GM21526 (cell line): ENCODE results near the gene DUSP22.
"Not testable (repeated sequence)": the region's sequence is repeated elsewhere in the genome, so short reads cannot be mapped to it uniquely, and the experiment has no call there.

Source experiments
- ATAC-seq: cut with Tn5 transposase; IDR thresholded peaks from one replicate; pipeline ENCODE4 v1.9.1; 2021; ENCODE audit warnings: moderate library complexity; ENCODE audit not compliant: unreplicated experiment, low FRiP score

The DUSP22 gene

DNA sequence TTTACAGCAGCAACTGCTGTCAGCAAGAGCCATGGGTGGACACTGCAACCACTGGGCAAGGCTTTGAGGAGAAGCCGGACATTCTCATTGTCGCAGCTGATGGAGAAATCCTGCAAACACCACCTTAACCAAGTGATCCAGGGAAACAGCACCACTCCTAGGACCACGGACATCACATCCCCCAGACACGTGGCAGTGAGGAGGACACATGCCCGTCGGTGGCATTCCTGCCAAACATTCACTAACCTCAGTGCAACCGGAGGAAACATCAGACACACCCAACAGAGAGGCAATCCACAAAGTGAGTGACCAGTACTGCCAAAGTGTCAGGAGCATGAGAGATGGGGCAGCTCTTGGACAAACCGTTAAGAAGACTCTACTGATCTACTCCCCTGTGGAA, 82.7 kb downstream of the DUSP22 start:
- no peak for ATAC-seq

DNA sequence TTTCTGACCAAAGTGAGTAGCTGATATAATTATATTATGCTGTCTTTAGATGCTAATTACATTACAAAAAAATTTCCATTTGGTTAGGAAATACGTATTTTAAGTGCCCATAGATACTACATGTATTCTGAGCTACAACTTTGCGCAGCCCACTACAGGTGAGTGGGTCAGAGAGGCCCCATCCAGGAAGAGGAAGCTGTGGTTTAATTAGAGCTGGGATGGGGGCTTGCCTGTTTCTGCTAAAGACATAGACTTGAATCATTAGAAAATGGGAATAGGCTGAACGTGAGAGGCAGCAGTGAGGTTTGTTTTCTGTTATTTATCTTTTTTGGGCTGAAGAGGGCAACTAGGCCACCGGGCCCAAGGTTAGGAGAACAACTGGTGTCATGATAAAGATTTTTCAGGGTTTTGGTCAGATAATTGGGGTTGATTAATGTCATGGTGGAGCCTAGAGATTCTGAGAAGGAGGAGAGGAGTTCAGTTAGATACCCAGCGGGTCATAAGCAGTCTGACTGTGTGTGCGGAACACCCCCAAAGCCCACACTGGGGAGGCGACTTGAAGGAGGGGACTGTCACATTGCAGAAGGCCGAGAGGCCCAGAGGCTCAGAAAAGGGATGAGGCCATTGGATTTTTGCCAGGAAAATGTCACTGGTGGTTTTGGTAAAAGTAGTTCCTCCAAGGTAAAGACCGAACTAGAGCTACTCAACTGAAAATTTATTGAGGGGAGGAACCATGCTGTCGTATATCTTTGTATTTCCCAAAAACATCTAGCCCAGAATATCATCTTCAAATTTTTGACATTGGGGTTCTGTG, 84.7 kb downstream of the DUSP22 start:
- ATAC-seq: no peak

DNA sequence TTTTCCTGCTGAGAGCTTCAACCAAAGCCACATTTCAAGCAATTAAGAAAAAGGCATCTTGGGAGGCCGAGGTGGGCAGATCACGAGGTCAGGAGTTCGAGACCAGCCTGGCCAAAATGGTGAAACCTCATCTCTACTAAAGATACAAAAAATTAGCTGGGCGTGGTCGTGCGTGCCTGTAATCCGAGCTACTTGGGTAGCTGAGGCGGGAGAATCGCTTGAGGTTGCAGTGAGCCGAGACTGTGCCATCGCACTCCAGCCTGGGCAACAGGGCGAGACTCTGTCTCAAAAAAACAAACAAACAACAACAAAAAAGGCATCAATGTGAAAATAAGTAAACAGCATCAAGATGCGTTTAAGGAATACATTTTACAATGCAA, 85.3 kb downstream of the DUSP22 start:
- not testable (repeated sequence) for ATAC-seq

DNA sequence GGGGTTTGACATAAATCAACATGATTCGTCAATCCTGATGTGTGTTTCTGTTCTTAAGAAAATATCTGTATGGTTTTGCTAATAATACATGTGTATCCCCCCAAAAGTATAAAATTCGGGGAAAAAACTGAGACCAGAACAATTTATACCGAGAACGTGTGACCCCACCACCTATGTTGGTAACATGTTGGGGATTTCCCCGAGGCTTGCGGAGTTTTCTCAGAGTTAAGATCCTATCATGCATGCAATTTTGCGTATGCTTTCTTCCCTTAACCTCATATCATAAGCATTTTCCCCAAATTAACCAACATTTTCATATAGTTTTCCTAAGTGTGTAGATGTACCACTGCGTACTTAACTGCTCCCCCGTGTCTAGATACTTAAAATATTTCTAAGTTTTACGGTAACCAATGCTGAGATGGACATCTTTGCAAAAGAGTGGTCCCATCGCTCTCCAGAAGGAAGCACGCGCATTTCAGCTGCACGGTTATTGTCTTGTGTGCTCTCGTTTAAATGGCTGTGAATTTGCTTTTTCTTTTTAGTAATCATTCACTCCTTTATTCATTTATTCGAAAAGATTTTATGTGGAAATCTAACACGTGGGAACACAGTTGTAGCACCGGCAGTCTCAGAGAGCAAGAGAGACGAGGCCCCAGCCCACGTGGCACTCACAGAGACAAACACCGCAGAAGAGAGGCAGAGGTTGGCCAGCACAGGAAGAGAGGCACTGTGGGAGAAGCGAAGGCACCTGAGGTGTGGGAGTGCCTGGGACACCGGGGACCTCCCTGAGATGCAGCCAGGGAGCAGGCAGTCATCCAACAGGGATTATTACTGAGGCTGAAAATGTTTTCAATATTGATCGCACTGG, 86.0 kb downstream of the DUSP22 start:
- ATAC-seq: no peak

DNA sequence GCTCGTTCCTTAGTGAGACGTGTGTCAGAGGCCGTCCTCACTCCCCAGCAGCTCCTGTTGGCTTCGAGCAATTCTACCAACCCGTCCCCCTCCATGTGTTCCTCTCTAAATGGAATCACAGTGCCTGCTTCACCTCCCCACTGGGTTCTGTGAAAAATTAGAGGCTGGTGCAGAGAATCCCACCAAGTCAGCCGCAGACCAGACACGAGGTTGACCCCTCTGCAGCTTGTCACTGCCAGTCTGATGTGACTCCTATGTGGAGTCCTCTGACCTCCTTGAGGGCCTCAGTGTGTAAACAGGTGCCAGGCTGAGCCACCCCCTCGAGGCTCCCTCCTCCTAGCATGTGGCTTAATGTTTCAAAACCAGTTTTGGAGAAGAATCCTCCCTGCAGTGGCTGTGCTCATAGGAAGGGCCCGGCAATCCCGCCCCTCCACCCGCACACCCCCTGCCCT, 86.7 kb downstream of the DUSP22 start:
- no peak for ATAC-seq

DNA sequence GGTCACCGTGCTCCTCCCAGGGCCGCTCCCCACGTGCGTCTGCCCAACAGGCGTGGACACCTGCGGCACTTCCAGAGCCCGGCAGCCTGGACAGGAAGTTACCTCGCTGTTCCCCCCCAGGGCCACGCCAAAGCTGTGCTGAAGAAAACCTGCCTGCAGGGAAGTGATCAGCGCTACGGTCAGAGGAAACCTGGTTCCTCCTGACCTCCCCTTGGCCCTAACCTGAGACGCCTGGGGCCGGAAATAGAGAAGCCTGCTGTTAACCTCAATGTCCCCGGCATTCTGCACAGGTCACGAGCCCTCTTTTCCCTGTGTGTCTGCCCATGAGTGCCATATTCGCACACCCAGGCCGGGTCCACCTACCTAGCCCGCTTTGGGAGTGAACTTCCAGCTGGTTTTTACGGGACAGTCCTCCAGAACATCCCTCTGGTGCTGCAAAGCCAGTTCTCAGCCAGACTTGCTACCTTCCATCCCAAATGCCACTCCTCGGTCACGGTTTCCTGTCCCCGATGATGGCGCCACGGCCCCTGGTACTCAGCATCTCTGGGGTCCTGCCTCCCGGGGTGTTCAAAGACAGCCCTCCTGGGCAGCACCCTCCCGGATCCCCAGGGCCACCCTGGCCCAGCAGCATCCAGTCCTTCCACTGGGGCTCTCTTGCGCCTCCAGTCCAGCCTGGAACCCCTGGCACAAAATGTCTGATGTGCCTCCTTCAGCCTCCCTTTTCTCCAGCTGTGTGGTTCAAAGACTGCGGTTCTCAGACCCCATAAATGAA, 87.3 kb downstream of the DUSP22 start:
- ATAC-seq: no peak

DNA sequence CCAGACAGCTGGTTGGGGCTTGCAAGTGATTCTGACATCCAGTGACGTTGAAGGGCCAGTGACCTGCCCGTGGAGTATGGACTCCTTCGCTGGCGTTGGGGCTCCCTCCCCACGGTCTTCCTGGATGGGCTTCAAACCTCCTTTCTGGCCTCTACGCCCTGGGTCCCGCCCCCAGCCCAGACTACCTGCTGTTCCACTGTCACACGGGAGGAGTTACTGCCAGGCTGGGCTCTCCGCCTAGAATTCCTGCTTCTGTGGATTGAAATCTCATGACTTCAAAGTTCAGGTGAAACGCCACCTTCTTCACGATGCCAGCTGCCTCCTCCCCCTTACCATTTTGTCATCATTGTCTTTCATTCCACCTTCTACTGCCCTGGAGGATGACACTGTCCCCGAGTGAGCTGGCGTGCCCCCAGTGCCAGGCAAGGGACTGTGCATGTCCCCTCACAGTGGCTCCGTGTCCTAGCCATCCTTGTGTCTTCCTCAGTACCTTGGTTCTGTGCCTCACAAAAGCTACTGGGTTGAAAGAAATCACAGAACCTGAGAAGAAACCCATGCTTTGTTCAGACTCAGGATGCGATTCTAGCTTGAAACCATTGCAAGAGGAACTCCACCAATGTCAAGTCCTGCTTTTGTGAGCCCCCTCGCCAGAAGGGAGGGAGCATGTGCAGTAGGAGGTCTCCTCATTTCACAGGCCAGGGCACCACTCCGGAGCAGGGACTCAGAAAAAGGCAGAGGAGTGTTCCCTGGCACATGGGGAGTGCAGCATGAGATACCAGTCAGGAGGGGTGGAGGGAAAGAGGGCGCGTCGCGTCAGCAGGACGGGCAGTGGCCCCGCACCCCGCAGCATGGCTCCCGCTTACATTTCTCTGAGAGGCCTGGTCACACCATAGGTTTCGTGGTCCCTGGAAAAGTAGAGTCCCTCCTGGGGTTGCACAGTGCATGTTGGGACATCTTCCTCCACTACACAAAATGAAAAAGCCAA, 88.2 kb downstream of the DUSP22 start:
- no peak for ATAC-seq

DNA sequence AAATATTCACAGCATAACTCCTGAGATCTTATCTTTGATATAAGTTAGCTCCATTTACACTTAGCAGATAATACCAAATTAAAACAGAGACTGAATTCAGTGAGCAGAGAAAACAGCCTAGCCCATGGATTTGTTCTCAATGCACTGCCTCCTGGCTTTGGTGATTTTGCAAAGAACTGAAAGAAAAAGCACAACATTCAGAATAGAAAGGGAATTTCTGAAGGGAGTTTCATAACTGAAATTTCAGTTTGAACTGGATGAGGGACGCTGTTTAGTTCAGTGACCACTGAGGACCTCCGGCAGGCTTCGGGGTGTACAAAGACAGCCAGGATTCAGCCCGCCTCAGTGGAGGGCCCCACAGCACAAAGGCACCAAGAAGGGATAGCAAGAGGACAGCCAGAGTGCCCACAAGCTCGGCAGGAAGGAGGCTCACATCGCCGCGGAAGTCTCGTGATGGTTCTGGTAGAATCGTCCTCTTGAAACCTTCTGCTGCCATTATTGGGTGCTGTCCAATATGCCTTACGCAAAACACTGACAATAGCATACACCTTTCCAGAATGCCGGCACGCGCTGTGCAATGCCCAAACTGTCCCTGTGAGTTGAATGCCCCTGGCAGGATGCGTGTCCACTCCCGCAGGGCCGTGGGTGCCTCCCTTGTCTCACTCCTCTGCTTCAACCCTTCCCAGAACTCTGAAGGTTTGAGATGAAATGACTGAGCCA, 89.6 kb downstream of the DUSP22 start:
- no peak for ATAC-seq

DNA sequence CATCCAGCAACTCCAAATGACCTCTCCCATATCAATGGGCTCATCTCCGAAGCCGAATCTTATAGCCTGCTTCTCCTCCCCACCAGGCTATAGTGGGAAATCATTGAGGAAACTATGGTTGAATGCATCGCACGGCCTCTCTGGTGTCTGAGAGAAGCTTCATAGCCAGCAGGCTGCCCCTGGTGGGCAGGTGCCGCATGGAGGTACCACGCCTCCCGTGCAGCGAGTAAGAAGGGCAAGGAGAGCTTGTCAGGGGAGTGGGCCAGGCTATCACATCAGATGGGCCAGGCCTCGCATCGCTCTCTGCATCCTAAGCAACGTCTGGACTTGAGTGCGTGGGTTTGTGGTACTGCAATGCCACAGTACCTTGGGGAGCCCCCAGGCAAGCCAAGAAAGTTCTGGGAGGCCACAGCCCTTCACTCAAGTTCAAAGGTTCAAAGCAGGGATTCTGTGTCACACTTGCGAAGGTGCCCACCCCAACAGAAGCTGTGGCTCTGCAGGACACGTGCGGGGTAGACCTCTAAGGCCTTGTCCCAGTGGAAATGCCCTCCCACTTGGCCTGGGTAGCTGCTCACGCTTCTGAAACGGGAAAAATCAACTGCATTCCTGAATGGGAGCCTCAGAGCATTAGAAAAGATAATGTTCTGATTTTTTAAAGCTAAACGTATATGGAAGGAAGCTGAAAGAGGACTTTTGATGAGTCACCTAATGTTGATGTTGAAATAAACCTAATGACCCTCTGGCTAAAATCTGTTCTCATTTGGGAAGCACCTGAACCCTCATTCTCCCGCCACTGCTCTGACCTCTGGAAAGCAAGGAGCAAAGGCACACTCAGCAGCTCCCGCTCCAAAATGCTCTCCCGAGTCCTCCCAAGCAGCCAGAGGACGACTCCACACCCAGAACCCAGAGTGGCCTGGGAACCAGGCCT, 90.9 kb downstream of the DUSP22 start:
- ATAC-seq: no peak

DNA sequence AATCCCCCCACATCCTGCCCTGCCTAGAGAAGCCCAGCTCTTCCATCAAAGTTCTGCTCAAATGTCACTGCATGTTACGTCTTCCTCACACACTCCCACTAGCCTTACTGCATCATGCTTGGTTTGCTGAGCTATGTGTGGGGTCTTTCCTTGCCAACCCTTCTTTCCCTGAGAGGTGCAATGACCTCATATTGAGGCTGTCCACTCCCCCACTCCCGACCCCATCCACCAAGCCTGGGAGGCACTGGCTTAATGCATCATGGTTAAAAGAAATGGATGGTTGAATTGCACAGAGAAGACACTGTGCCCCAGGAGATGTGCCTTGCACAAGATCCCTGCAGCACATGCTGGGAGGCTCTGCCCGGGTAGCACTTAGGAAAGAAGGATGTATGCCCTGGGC, 91.6 kb downstream of the DUSP22 start:
- no peak for ATAC-seq

DNA sequence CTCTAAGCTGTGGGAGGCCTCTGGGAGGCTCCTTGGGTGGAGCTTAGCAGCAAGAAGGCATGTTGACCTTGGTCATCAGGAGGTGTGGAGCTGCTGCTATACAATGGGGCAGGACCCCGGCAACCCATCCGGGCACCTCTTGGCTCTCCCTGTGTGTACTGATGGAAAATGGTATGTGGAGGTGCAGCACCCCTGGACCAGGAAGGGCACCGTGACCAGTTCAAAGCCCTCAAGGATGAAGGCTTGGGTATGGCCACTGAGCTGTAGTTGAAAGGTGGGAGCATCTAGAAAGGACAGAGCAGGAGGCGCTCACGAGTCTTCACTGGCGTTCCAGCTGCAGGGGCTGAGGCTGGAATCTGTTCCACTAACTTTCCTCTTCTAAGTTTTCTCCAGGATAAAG, 92.6 kb downstream of the DUSP22 start:
- no peak for ATAC-seq

DNA sequence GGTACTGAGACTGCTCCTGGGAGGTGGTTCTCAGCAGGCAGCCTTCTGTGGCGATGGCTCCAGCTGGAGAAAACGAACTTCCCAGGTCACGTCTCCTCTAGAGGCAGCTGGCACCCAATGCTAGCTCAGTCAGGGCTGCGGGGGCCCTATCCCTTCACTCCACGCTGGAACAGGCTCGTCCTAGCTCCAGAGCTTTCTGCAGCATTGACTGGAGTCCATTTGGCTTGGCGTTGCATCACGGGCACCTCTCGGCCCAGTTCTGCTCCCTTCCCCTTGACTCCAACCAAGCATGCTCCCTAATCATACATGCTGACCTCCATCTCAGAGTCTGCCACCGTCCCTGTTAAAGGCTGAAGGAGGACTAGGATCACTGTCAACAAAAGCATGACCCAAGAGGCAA, 93.3 kb downstream of the DUSP22 start:
- no peak for ATAC-seq

DNA sequence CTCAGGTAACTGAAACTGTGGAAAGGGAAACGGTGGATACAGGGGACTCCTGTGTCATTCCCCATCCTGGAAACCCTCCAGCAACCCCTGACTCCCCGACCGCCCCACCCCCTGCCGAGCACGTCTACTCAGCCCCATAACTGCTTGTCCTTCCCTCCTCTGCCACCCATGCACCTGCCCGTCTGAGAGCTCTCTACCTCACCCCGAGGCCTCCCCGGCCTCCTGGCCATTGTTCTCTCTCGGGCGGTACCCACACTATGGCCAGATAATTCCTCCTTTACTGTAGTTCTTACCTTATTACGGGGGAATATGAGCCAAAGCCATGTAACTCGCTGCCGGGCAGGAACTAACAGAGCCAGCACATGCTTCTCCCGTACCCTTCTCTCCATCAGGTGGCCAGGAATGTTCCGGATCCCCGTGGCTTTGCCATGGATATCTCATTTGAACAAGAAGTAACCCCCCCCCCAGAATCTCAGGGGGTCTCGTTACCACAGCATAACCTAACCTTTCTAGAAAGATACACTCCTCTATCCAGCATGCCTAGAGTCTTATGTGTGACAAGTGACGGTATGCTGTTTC, 94.5 kb downstream of the DUSP22 start:
- ATAC-seq: no peak

DNA sequence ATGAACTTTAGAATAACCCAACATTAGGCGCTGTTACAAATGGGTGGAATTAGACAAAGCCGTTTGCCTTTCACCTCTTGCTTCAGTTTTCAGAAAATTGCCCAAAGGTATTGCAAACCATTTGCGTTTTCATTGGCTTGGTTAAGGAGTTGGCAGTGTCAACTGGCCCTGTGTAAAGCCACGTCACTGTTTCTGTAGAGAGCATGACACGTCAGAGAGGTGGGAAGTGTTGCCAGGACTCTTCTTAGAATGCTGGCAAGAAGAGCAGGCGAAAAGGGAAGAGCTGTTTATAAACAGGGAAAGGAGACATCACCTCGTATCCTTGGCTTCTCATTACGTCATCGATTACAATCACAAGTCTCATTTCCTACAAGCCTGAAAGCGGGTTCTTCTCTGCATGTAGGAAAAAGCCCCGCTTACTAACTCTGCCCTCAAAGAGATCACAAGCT, 95.0 kb downstream of the DUSP22 start:
- ATAC-seq: no peak

DNA sequence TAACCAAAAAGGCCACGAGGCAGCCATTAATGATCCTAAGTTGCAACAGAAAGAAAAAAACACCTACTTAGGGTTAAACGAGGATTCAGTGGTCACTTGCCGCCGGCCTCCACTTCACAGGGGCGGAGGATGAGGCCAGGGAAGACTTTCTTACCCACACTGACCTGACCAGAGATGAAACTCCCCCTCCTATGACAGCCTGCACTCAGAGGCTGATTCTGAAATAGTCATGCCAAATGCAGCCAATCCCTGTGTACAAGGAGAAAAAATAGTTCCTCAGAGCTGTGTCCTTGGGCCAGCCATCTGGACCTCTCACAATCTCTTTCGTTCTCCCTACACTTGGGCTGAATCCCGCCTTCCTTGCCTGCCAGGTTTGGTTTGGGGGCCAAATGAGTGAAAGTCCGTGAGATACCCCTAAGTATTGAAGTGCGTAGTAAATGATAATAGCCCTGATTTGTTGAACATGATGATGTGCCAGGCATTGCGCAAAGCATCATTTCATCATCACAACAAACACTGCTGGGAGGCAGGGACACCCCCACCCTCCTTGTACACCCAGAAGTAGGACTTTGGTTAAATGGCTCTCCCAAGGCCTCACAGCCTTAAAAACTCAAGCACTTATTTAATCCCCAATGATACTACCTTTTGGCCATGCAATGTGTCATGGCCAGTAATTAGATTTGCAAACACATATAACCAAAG, 96.1 kb downstream of the DUSP22 start:
- ATAC-seq: no peak

DNA sequence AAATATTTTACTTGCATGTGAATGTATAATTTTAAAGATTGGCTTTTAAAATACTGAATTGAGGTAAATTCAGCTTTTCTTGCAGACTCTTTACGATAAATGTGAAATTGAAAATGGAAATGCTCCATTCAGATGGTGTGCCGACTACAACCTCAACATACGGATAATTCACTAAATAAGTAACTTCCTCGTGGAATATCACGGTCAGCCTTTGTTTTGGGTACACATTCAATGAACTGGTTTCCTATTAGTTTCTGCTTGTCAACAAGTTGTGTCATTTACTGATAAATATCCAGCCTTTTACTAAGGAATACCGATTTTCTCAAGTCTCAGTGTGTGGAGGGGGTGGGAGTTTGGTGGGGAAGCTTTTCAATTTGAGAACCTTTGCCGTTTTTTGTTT, 96.9 kb downstream of the DUSP22 start:
- ATAC-seq: no peak

DNA sequence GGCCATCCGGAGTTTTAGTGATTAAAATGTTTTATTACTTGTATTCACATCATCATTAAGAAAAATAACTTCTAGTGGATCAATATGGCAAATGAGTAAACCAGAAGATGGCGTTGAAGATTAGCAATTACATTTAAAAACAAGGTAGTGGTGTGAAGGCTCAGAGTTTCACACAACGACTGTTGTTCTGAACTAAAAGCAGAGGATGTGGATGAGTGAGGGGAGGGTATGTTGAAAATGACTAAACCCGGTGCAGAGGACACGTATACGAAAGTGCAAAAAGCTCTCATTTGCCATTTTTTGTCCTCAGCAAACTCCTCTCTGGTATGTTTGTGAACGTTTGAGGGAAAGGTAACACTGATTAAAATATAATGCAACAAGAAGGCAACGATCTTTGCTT, 97.3 kb downstream of the DUSP22 start:
- no peak for ATAC-seq
